A375 (cell line): ENCODE measurements around the gene SETD1A. TPM values are rescaled to one million over a fixed set of nuclear protein-coding genes. Genes with fewer than 3 reads are reported as not detected.

Experiments
- small RNA-seq: library from RNA; depleted of rRNA; stranded (forward); fragments of <200 nt; gene quantifications from one replicate; pipeline ENCODE3, GENCODE V24; 2014
- total RNA-seq: library from RNA; depleted of rRNA; stranded (reverse); fragments of >200 nt; shearing (Covaris generic); gene quantifications from 2 replicates; pipeline ENCODE4 v1.2.3, GENCODE V29; 2014; rRNA removed

Gene SETD1A
- total RNA-seq: 9.8 and 12.9 TPM in 2 replicates

DNA sequence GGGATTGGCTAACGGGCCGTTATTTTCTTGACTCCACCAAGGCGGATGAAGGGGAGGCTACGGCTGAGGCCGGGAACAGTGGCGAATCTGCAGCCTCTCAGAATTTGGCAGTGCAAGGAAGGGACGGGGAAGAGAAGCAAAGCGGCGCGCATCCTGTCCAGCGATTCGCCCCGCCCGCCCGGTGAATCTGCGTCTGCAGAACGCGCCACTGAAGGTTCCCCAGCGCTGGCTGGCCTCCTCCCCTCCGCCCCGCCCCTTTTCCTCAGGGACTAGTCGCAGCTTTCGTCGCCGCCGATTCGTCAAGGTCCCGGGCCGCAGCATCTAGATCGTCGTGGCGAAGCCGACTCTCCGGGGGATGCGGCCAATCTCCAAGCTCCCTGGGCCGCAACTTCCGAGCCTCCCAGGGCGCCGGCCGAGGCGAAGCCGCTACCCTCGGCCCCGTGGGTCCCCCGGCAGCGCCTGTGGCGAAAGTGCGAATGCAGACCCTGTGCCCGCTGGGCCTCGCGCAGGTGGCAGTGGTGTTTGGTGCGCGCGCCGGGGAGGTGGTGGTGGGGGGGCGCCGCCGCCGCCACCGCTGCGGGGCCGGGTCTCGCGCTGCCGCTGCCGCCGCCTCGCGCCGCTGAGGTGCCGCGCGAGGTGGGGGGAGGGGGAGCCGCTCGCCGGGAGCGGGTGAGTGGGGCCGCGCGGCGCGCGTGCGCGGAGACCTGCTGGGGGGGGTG is at the start of gene SETD1A:
TSS of gene SETD1A (plus strand) at position 299 of the 719 bp plus-strand sequence. CDS start 978 bp downstream, outside the sequence.

DNA sequence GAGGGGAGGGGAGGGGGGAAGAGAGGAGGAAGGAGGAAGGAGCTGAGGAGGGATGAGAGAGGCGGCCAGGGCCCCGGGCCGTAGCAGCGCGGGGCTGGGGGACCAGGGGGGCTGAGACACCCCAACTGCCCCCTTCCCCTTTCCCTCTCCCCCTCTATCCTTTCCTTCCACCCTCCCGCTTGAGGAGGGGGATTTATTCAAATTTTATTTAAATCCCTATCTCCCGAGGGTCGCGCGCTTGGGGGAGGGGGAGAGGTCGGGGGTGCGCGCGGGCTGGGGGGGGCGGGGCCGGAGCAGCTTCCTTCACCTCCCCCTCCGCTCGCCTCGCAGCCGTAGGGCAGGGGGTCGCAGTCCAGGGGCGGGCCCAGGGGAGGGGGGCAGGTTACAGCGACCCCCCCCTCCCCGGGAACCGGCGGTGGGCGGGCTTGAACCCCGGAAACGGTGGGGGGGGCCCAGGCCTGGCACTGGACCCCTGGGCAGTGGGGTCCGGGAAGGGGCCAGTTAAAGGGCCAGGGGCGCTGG is 33.9 kb upstream of the SETD1A start, which contains the start of gene FBXL19:
TSS of gene FBXL19 (plus strand) at position 19 of the 522 bp plus-strand sequence. CDS start 2,183 bp downstream, outside the sequence.

DNA sequence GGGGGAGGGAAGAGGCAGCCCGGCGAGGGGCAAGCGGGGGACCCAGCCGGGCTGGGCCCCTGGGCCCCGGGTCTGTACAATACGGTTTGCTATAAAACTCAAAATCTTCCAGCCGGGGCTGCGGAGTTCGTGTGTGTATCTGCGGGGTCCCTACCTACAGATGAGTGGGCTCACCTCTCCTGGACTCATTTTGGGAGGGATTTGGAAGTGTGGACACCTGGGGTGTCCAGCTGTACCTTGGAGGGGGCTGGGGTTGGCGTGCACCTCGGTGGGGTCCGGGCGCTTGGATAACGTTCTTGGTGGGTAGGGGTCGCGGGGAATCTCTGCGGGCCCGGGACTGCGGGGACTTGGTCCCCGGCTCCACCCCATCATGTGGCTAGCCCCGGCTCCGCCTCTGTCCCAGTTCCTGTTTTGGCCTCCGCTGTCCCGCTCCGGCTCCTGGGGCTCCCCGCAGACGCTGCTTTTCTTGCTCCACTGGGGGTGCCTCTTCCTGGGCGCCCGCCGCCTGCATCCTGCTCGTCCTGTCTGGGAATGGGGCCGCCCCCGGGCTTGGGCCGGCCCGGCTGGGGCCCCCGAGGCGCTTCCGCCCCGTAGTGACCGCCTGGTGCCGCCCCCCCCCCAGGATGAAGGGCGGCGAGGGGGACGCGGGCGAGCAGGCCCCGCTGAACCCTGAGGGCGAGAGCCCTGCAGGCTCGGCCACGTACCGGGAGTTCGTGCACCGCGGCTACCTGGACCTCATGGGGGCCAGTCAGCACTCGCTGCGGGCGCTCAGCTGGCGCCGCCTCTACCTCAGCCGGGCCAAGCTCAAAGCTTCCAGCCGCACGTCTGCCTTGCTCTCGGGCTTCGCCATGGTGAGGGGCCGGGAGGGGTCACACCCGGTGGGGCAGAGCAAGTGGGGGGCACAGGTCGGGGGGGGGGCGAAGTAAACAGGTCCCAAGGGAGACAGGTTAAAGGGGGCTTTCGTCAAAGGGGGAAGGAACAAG is 8.6 kb upstream of the SETD1A start, which contains the start of gene ORAI3:
TSS of gene ORAI3 (plus strand) at position 402 of the 983 bp plus-strand sequence. CDS start at position 624, 222 bp downstream.

DNA sequence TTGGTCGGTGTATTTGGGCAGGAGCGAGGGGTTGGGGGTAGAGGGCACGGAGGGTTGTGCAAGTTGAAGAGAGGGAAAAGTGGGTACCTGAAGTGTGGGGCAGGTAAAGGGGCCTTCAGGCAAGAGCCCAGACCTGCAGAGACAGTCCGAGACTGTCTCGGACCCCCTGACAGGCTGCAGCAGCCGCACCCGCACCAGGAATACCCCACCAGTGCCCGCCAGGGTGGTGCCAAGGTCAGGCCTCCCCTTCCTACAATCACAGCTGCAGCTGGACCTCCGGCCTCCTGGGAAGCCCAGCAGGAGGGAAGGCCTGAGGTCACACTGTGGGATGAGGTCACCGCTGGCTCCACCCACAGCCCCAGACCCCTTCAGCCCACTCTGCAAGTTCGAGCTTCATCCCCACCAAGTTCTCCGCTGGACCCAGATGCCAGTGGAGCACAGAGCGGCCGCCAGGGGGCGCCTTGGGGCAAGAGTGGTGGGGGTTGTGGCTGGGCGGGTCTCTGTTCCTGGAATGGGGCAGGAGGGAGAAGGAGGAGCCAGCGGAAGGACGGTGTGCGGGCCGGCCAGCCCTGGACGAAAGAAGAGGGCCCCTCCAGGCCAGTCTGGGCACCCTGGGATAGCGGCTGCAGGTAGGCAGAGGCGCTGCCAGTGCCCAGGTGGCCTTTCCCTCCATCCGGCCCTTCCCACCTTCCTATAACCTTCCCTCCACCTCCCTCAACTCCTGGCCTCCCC is 27.3 kb downstream of the SETD1A start, which contains the start of gene HSD3B7:
TSS of gene HSD3B7 (plus strand) at position 539 of the 732 bp plus-strand sequence. CDS start 452 bp downstream, outside the sequence.

DNA sequence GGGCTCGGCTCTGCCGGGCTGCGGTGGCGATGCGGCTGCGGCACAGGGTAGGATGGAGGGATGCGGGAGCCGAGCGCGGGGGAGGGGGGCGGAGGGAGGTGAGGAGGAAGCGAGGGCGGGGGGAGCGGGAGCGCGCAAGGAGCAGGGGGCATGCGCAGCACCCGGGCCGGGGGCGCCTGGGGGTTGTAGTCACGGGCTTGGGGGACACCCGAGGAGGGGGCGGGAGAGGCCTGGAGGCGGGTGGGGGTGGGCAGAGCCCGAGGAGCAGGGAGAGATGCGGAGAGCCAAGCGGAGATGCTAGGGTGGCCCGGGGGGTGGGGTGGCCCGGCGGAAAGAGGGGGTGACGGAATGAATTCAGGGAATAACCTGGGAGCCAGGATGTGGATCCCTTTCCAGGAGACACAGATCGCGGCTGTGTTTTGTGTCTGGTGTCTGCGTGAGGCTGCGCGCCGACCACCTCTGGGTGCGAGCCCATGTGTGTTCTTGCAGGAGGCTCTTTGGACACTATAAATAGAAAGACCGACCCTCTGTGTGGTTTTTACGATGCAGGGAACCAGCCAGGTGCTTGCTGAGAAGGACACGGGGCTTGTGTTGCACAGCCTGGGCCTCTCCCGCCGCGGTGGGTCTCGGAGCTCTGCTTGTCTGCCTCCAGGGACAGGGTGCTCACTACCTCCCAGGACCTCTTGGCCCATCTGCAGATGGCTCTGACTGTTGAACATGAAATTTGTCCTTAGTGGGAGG is 53.2 kb downstream of the SETD1A start, which contains the start of gene STX1B:
TSS of gene STX1B (minus strand) at position 54 of the 741 bp plus-strand sequence. CDS start 242 bp downstream, outside the sequence.

DNA sequence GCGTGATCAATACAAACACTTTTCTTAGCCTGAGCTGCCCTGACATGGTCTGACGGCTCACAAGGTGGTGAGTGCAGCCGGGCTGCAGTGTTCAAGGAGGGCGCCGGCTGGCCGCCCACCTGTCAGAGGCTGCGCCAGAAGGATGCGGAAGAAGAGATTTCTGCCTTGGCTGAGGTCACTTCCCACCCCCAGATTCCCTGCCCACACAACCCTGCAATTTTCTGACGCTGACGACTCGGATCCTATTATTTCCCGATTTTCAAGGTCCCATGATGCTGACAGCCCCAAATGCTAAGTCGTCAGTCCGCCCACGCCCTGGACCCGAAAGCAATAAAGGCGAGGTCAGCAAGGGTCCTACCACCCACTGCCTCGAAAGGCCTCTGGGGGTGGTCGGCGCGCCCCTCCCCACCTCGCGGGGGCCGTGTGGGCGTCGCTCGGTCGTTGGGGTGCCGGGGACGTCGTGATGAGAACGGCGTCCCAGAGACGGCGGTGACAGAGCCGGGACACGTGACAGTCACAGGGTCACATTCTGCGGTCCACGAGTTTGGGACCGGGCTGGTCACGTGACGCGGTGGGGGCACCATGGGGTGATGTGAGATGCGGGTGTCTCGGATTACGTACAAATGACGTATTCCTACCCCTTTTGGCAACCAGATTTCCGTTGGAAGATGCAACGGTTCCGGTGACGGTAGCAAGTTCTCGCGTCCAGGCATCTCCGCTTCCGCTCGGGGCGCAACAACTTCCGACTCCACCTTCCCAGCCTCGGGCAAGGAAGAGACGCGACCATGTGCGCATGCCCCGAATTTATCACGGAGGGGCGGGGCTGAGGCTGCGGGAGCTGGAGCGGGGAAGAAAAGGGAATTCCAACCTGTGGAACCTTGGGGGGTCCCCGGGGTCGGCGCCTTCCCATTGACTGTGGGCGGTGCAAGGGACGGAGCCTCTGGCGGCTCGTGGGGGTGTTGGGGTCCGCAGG is 75.5 kb downstream of the SETD1A start, which contains the start of gene STX4:
TSS of gene STX4 (plus strand) at position 823 of the 973 bp plus-strand sequence. CDS start 248 bp downstream, outside the sequence.

Small RNA genes within 50 kb of the gene (small RNA-seq; reads per million reads assigned to genes)
- not detected for gene AC135048.1

Other genes starting within 250 kb of the SETD1A start
- 25.8 and 27.6 TPM in 2 replicates for gene PHKG2, start 209.3 kb upstream of the SETD1A start, total RNA-seq
- gene CFAP119, start 195.7 kb upstream of the SETD1A start, total RNA-seq: 21.3 and 29.5 TPM in 2 replicates
- gene RNF40, start 195.4 kb upstream of the SETD1A start, total RNA-seq: 110 and 121 TPM in 2 replicates
- gene ZNF629, start 170.5 kb upstream of the SETD1A start, total RNA-seq: 9.7 and 10.2 TPM in 2 replicates
- gene BCL7C, start 63.7 kb upstream of the SETD1A start, total RNA-seq: 57.4 and 71.4 TPM in 2 replicates
- not detected in 2 replicates for gene CTF1, start 61.1 kb upstream of the SETD1A start, total RNA-seq
- 32.0 and 35.8 TPM in 2 replicates for gene FBXL19, start 34.2 kb upstream of the SETD1A start, total RNA-seq
- 19.8 and 21.6 TPM in 2 replicates for gene ORAI3, start 8.7 kb upstream of the SETD1A start, total RNA-seq
- 2.2 and 2.4 TPM in 2 replicates for gene HSD3B7, start 27.5 kb downstream of the SETD1A start, total RNA-seq
- 0.98 TPM in 1 of 2 replicates, not detected in the other for gene STX1B, start 52.9 kb downstream of the SETD1A start, total RNA-seq
- gene STX4, start 75.8 kb downstream of the SETD1A start, total RNA-seq: 23.6 and 25.5 TPM in 2 replicates
- gene ZNF668, start 116.5 kb downstream of the SETD1A start, total RNA-seq: 18.1 and 22.6 TPM in 2 replicates
- 18.1 and 18.4 TPM in 2 replicates for gene ZNF646, start 116.7 kb downstream of the SETD1A start, total RNA-seq
- 3.6 and 6.6 TPM in 2 replicates for gene PRSS53, start 131.2 kb downstream of the SETD1A start, total RNA-seq
- 141 and 193 TPM in 2 replicates for gene VKORC1, start 137.0 kb downstream of the SETD1A start, total RNA-seq
- gene BCKDK, start 150.6 kb downstream of the SETD1A start, total RNA-seq: 39.1 and 49.7 TPM in 2 replicates
- 40.7 and 59.5 TPM in 2 replicates for gene KAT8, start 159.9 kb downstream of the SETD1A start, total RNA-seq
- gene PRSS8, start 178.0 kb downstream of the SETD1A start, total RNA-seq: not detected in 2 replicates
- gene PRSS36, start 192.3 kb downstream of the SETD1A start, total RNA-seq: 0.98 TPM in 1 of 2 replicates, not detected in the other
- 62.7 and 76.7 TPM in 2 replicates for gene FUS, start 222.4 kb downstream of the SETD1A start, total RNA-seq
- gene PYCARD, start 245.0 kb downstream of the SETD1A start, total RNA-seq: not detected in 2 replicates